GM12864 (cell line): ENCODE results near the gene FOXN3.

Experiments
- DNase-seq: peaks from one replicate; pipeline ENCODE4 v3.0.0-alpha.2; 2011; ENCODE audit warnings: low read depth
- H3K4me3 ChIP-seq: 2 replicates; pipeline ENCODE4 v1.5.1; 2011; ENCODE audit warnings: mild to moderate bottlenecking, low read depth, low read length, control low read depth
- TF ChIP-seq, protein P1 (sequence below): IDR thresholded peaks from 2 replicates; pipeline ENCODE4 v1.5.1; 2011; ENCODE audit warnings: low read depth, mild to moderate bottlenecking, moderate library complexity, low read length, control low read depth, inconsistent platforms; ENCODE audit errors: missing control alignments

Gene FOXN3

DNA sequence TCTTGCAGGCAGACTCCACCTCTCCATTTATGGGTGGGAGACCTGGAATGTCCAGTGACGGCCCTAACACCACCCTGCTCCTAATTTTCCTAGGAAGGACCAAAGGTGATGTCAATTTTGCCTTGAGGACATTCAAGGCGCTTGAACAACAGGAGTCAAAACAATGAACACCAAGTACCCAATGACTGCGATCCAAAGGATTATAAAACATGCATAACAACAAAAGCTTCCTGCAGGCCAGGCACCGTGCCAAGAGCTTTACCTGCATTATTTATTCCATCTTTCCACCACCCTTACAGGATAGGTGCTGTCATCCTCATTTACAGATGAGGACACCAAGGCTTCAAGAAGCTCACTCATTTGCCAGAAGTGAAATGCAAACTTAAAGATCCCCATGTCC lies 15.2 kb upstream of the FOXN3 start:
- H3K4me3 ChIP-seq = no peak overlapping the region
- no peak for DNase-seq
- TF ChIP-seq, protein P1, sequence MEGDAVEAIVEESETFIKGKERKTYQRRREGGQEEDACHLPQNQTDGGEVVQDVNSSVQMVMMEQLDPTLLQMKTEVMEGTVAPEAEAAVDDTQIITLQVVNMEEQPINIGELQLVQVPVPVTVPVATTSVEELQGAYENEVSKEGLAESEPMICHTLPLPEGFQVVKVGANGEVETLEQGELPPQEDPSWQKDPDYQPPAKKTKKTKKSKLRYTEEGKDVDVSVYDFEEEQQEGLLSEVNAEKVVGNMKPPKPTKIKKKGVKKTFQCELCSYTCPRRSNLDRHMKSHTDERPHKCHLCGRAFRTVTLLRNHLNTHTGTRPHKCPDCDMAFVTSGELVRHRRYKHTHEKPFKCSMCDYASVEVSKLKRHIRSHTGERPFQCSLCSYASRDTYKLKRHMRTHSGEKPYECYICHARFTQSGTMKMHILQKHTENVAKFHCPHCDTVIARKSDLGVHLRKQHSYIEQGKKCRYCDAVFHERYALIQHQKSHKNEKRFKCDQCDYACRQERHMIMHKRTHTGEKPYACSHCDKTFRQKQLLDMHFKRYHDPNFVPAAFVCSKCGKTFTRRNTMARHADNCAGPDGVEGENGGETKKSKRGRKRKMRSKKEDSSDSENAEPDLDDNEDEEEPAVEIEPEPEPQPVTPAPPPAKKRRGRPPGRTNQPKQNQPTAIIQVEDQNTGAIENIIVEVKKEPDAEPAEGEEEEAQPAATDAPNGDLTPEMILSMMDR = no peak

DNA sequence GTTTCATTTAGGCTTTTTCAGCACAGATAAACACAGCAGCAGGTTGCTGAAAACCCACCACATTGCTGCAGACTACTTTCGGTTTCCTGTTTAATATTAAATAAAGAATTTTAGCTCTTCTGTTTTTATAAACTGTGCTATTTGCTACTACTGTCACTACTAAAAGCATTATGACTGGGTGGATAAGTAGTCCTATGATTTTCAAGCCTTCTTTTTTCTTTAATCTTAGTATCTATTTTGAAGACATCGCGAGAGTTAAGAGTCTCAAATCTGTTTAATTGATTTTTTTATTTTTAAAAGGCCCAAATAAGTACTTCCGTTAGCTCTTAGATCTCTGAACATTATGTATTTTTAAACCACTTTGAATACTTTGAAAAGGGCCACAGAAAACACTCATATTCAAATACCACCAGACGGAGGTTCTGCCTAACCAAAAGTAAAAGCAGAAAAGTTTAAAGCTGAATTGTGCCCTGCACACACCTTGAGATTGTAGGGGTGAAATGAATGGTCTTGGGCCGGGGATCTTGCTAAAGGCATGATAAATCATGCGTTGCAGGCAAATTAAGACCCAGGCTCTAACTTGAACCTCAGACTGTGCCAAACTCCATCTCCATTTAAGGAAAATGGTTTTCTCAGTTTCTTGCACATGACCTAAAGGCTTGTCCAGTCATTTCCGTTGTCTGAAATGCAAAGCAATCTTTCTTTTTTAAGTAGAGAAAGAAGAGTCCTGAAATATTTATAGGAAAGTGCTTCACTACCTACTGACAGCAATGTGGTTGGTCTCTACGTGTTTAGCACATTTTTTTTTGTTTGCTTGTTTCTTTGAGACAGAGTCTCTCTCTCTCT lies 13.6 kb upstream of the FOXN3 start:
- peak; percentile 99 for DNase-seq
- H3K4me3 ChIP-seq = peak overlapping the region; percentile 52
- TF ChIP-seq, protein P1 = no peak

DNA sequence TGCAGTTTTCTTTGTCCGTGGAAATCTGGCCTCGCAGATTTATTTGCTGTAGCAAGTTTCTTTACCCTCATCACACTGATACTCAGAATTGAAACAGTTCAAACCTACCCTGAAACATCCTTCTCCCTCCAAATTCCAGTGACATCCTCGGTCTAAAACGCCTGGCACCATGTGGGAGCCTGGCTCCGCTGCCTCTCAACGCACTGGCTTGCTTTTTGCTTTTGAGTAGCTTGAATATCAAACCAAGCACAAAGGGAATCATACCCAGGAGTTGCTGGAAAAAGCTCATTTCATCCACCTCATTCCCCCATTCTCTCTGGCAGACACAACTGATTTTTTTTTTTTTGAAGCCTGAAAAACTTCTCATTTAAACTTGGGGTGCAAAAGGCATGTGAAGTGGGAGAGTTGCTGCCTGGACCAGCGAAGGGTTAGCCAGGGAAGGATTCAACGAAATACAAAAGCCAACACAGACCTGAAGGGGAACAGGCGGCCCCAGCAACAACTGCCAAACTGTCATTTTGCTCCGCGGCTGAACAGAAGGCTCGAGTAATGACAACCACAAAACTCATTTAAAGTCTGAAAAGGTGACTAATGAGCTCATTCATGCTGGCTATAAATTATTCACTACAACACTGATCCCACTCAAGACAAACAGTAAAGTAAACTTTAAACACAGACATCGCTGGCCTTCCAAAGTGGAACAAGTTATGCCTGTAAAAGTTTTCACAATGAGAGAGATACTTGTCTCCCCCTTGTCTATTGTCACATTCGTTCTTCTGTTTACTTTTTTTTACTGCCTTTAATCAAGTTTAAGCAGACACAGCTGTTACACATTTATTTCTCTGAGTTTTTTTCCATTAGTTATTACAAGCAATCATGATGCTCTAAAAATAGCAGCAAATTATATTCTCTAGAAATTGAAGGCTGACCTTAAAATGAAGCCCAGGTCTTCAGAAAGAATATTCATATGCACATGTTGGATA lies 12.5 kb upstream of the FOXN3 start:
- TF ChIP-seq, protein P1 = no peak
- peak overlapping the region; percentile 52 for H3K4me3 ChIP-seq
- DNase-seq = no peak

DNA sequence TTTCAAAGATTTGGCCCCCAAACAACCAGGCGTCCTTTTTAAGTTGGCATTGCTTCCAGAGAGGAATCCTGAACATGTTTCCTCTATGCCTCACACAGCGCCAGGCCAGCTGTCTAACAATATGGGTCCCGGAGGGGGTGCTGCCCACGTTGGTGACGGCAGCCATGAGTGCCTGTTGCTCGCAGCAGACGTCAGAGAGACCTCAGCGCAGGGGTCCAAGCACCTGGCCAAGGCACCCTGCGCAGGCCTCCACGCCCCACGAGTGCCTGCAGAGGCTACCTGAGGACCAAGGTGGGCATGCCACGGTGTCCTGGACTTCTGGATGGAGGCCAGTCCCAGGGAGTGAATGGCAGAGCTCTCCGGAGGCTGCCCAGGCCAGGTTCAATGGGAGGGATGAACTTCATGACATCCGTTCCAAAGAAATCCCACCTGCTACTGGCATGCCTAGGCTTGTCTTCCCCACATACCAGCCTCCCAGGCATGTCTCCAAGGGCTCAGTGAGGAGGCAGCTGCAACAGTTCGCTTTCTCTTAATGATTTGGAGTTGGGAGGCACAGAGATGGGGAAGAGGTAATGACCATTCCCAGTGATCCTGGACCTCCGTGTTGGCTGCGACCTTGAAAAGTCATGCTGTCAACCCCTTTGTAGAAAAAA lies 11.6 kb upstream of the FOXN3 start:
- H3K4me3 ChIP-seq = no peak overlapping the region
- TF ChIP-seq, protein P1 = no peak
- no peak for DNase-seq

DNA sequence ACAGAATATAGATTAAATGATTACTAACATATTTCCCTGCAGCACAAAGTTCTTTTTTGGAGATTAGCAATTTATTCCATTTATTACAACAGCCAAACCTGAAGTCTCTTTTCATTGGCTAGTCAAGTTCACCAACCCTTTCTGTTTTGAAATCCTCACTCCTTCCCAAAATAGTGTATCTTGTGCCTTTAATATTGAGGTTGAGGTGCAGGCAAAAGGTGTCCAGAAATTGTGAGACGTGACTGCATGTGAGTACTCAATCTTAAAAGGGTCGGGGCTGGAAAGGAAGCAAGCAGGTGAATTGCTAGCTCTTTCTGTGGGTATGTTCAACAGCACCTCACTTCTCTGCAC lies 11.1 kb upstream of the FOXN3 start:
- TF ChIP-seq, protein P1 = no peak
- no peak overlapping the region for H3K4me3 ChIP-seq
- no peak for DNase-seq

DNA sequence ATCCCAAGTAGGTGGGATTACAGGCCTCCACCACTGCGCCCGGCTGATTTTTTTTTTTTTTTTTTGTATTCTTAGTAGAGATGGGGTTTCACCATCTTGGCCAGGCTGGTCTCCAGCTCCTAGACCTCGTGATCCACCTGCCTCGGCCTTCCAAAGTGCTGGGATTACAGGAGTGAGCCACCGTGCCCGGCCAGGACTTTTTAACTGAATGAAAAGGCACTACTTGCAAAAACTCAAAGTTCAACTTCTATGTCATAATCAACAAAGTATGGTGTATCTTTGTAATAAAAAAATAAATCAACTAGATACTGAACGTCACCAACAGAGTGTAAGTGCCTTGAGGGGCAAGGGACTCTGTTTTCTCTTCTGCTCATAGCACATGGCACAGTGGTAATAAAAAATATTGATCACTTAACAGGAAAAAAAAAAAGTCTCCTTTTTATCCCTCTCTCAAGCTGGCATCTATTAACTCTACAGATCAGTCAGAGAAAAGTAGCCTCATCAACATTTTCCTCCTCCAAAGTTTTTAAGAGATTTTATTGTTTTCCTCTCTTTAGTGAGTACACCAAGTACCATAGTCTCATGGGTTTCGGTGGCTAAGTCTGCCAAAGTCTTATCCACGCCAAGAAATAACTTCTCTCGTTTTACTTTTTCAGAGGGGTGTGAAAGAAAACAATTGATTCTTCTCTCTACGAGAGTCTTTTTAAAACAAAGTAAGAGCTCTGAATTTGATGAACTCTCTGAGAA lies 10.6 kb upstream of the FOXN3 start:
- no peak for DNase-seq
- H3K4me3 ChIP-seq = no peak overlapping the region
- TF ChIP-seq, protein P1 = no peak
